K562 (cell line): ENCODE measurements around the gene ADIPOQ. TPM values are rescaled to one million over a fixed set of nuclear protein-coding genes. Genes with fewer than 3 reads are reported as not detected.

Source experiments
- AFF1 ChIP-seq, 2 experiments: fragments of 450-650 bp; IDR thresholded peaks; 2 replicates each; pipeline ENCODE4 v1.6.1; 2018; ENCODE audit warnings: mild to moderate bottlenecking in 2 of 2, low read depth in 1 of 2; ENCODE audit not compliant: partially characterized antibody in 2 of 2
- BRF1 ChIP-seq: IDR thresholded peaks from 3 replicates; pipeline ENCODE4 v1.6.1; 2011; ENCODE audit warnings: borderline replicate concordance, mild to moderate bottlenecking; ENCODE audit not compliant: insufficient read length; ENCODE audit errors: extremely low read depth
- CBFA2T2 ChIP-seq: fragments of 450-650 bp; conservative IDR thresholded peaks from 2 replicates; pipeline ENCODE4 v1.6.1; 2017; ENCODE audit warnings: mild to moderate bottlenecking
- EHMT2 ChIP-seq: fragments of 450-650 bp; IDR thresholded peaks from 2 replicates; pipeline ENCODE4 v1.6.1; 2018; ENCODE audit warnings: antibody characterized with exemption
- ERF ChIP-seq: fragments of 450-650 bp; formaldehyde crosslinking; IDR thresholded peaks from 2 replicates; pipeline ENCODE4 v1.4.0; 2020; ENCODE audit warnings: mild to moderate bottlenecking, mixed read lengths
- JUND ChIP-seq, 2 experiments: IDR thresholded peaks; 2 replicates in 1 of 2; 3 replicates in 1 of 2; pipeline ENCODE4 v1.6.1; 2011; ENCODE audit warnings: borderline replicate concordance in 2 of 2, low read depth in 2 of 2, low read length in 2 of 2, improper control_type of control experiment in 1 of 2, missing biosample characterization in 1 of 2, missing genetic modification characterization in 1 of 2, missing genetic modification reagents in 1 of 2
- MYNN ChIP-seq, 2 experiments: sonication (generic); formaldehyde crosslinking in 1 of 2; IDR thresholded peaks; 2 replicates each; pipeline versions ENCODE4 v1.5.0 to v1.6.1; 2016 to 2020; ENCODE audit warnings: antibody characterized with exemption in 1 of 2, missing genetic modification reagents in 1 of 2
- REST ChIP-seq, 2 experiments: fragments of 450-650 bp; formaldehyde crosslinking in 1 of 2; IDR thresholded peaks; 2 replicates each; pipeline versions ENCODE4 v1.4.0 to v1.6.1; 2014 to 2020; ENCODE audit warnings: mild to moderate bottlenecking in 2 of 2, borderline replicate concordance in 1 of 2, low read depth in 1 of 2
- SNAPC5 ChIP-seq: fragments of 250-450 bp; sonication (Bioruptor Pico); IDR thresholded peaks from 2 replicates; pipeline ENCODE4 v1.8.0; 2021; ENCODE audit warnings: moderate library complexity, mild to moderate bottlenecking, inconsistent platforms
- TBL1XR1 ChIP-seq, 2 experiments: IDR thresholded peaks; 2 replicates each; pipeline ENCODE4 v1.6.1; 2012; ENCODE audit warnings: improper control_type of control experiment in 2 of 2, low read length in 2 of 2, mild to moderate bottlenecking in 1 of 2
- TBP ChIP-seq: optimal IDR thresholded peaks from 2 replicates; pipeline ENCODE3; 2011; ENCODE audit warnings: low read depth, low read length, improper control_type of control experiment
- ZEB2 ChIP-seq: fragments of 450-650 bp; IDR thresholded peaks from 2 replicates; pipeline ENCODE4 v1.6.1; 2016
- ZNF76 ChIP-seq: fragments of 250-450 bp; sonication (Bioruptor Pico); IDR thresholded peaks from 2 replicates; pipeline ENCODE4 v1.4.0; 2020; ENCODE audit warnings: mild to moderate bottlenecking, moderate library complexity, borderline replicate concordance
- ZNF766 ChIP-seq: fragments of 200-800 bp; sonication (Bioruptor generic); conservative IDR thresholded peaks from 2 replicates; pipeline ENCODE4 v1.6.1; 2016; ENCODE audit warnings: missing genetic modification characterization, missing compliant biosample characterization
- ZNF778 ChIP-seq: fragments of 450-650 bp; formaldehyde crosslinking; IDR thresholded peaks from 2 replicates; pipeline ENCODE4 v1.4.0; 2020; ENCODE audit warnings: mild to moderate bottlenecking, moderate library complexity
- polyA plus RNA-seq, 8 experiments: library from polyadenylated mRNA; depleted of rRNA in 4 of 8; stranded (reverse) in 5 of 8; unstranded in 3 of 8; fragments of >200 nt; fragmentation: Nextera tagmentation in 2 of 8; fragmentation: Illumina TruSeq in 1 of 8; extraction: Ambion mirVana in 2 of 8; extraction: Trizol in 1 of 8; gene quantifications; 2 replicates each; pipeline versions ENCODE4 v1.2.1 to v1.2.3, GENCODE V29; 2011 to 2014; ENCODE audit warnings: inconsistent platforms in 1 of 8, missing spikeins in 1 of 8
- total RNA-seq, 7 experiments: library from RNA; depleted of rRNA in 6 of 7; stranded (reverse); fragments of >200 nt in 6 of 7; fragmentation: Illumina TruSeq in 2 of 7; extraction: Trizol in 2 of 7; gene quantifications; 2 replicates each; pipeline versions ENCODE4 v1.2.1 to v1.2.3, GENCODE V29; 2011 to 2021; ENCODE audit warnings: low replicate concordance in 1 of 7

The ADIPOQ gene
- total and polyA plus RNA-seq, 9 of the 15 experiments (the other 6 are each of a cell fraction or from before 2014, with no cell fraction given) = 0.01 to 0.04 (median 0.03) TPM; not detected in 4

GRCh38 chr3:186888569-186888968 lies 46.1 kb downstream of the ADIPOQ start (continued):
- TF ChIP-seq EHMT2 (0 out of 2 replicates have a peak, but pooled peaks have one; percentile 12), AFF1 (IDR thresholded peaks at IDR 0.05; ENCODE audit: low read depth in 1 of 2, partially characterized antibody in 2 of 2) (peak in 1 of 2 experiments; percentile 68), SNAPC5 (no peak), TBP (peak; percentile 21), ZNF766 (CRISPR knock-in tag) (peak; percentile 61), REST (IDR thresholded peaks at IDR 0.05; ENCODE audit: borderline replicate concordance) (peak; percentile 16; the same call in 1 of the 2 replicates), REST (CRISPR knock-in tag; IDR thresholded peaks at IDR 0.05; ENCODE audit: low read depth) (no peak), ZNF778 (CRISPR knock-in tag) (no peak), BRF1 (no peak), TBL1XR1 (IDR thresholded peaks at IDR 0.05; ENCODE audit: low read length in 2 of 2) (peak in 1 of 2 experiments; percentile 89; a peak in 2 of 4 replicates), ZNF76 (CRISPR knock-in tag) (no peak), CBFA2T2 (peak; percentile 75), MYNN (IDR thresholded peaks at IDR 0.05) (peak; percentile 84), MYNN (CRISPR knock-in tag; IDR thresholded peaks at IDR 0.05) (no peak), ERF (CRISPR knock-in tag) (no peak), ZEB2 (peak; percentile 60; the same call in 1 of the 2 replicates), JUND (IDR thresholded peaks at IDR 0.05; ENCODE audit: borderline replicate concordance, low read depth, low read length) (peak; percentile 54; the same call in 1 of the 2 replicates), JUND (tag; IDR thresholded peaks at IDR 0.05; ENCODE audit: borderline replicate concordance, low read depth, low read length) (peak; percentile 59; the same call in 2 of the 3 replicates)
